ENCODE results near the gene SCD5.

The SCD5 gene

GRCh38 chr4:82718162-82718940, 80.2 kb downstream of the SCD5 start:
- no peak for DNase-seq

GRCh38 chr4:82715731-82716617, 82.6 kb downstream of the SCD5 start:
- no peak for DNase-seq

GRCh38 chr4:82713856-82714255, 84.7 kb downstream of the SCD5 start:
- DNase-seq: no peak

DNA sequence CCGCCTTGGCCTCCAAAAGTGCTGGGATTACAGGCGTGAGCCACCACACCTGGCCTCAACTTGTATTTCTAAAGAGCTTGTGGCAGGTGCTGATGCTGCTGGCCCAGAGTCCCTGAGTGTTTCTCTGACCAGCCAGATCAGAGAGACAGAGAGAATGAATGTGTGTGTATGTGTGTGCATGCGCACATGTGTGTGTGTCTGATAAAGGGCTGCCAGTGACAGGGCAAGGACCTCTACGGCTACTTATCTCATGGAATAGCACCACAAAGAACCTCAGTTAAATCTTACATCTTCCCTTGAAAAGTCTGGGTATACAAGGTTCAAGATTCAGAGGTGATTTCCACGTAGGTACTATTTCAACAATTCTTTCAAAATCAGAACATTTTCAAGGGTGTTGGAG, 86.0 kb downstream of the SCD5 start:
- no peak for DNase-seq

GRCh38 chr4:82711158-82711785, 87.3 kb downstream of the SCD5 start:
- no peak for DNase-seq

DNA sequence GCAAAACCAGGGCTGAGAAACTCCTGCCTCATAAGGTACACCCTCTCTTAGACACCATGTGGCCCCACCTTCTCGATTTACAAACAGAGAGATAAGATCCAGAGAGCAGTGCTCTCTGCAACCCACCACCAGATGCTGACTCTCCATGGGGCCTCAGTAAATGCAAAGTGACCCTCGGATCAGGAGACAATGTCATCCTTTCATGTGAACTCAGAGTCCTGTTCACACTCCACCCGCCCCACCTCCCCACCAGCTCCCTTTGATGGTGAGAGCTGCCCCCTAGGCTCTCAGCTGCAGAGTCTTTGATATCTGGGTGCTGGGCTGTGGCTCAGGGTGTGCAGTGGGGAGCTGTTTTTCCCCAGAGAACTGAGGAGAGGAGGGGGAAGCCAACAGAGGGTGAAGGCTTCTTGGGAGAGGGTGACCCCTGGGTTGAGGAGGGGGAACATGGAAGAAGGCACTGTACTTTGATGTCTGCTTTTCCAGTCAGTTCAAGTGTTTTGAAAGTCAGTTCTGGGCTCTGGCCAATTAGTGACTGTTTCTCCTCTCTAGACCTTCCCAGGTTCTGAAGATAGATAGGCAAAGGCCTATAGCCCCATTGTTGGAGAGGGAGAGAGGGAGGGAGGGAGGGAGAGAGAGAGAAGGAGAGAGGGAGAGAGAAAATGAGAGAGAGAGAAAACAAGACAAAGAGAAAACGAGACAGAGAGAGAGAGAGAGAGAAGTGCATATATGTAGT, 88.2 kb downstream of the SCD5 start:
- DNase-seq: no peak

DNA sequence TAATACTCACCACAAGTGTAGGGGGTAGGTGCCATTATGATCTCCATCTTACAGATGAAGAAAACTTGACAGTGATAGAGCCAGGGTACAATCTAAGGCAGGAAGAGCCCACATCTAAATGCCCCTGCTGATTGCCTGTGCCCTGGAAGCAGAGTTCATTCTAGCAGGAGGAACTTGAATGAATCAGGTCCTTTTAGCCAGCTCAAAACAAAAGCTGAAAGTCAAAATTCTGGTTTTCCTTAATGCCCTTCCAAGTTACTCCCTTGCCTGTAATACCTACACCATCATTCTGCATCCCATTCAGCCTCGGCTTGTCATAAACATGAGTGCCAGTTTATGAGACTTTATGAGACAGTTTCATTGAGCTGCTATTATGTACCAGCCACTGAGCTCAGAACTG, 89.6 kb downstream of the SCD5 start:
- DNase-seq: no peak

DNA sequence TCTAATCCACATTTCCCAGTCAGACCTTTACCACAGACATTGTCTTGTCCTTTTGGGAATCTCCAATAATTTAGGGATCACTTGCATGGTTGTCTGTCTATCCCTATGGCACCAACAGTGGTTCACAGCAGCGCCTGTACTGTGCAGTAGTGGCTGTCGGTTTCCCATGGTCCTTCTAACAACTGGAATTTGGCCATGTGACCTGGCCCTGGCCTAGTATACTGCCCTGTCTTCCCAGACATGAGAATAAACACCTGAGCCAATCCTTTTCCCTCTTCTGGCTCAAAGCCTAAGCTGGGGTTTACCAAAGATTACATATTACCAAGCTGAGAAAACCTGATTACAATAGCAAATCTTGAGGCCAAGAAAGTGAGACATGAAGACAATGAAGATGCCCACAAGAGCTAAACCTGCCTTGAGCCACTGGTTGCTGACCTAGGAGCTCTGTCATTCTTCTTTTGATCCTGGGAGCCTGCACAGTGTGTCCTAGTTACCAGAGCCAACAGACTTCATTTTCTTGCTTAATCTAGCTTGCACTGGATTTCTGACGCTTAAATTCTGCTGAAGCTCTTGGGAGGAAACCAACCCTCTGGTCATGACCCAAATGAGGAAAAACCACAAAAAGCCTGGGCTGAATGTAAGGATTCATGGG, 92.1 kb downstream of the SCD5 start:
- DNase-seq: no peak

DNA sequence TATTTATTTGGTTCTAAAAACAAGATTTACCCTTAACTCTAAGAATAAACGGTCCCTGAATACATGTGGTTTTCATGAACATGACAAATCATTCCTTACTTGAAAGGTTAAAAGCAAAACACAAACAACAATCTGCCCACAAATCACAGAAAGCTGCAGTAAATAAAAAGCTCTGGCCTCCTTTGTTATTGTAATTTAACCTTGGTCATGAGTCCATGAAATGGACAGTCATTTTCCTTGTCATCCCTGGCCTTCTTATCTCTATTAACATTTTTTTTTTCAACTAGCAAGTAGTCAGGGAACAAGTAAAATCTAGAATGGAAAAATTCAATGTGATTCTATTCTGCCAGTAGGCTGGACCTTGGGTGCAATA, 92.7 kb downstream of the SCD5 start:
- no peak for DNase-seq

DNA sequence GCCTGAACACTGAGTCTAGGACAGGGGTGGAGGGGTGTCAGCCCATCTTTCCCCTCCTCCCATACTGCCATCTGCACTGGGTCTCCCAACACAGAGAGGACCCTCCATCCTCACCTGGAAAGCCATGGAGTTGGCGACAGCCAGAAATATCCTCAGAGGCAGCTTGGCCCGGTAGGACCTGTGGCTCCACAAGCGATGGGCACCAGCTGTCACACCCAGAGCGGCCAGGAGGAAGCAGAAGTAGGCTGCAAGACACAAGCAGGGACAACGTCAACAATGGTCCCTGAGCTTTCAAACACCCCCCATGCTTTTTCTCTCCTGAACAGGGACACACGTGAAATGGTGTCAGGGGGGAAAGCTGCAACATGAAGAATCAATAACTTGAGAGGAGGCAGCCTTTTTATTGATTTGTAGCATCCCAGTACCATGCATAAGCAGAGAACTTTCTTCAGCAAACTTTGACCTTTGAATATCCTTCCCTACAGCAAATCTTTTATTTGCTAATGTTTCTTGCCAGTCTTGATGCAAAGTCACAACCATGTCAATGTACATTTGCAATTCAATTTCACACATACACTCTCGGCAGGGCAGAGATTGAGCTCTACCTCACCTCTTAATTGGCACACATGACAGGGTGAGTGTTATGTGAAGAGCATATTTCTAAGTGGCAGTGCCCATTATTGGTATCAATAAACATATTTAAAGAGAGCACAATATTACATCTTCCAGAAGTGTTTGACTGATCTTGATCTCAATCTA, 93.2 kb downstream of the SCD5 start:
- no peak for DNase-seq

DNA sequence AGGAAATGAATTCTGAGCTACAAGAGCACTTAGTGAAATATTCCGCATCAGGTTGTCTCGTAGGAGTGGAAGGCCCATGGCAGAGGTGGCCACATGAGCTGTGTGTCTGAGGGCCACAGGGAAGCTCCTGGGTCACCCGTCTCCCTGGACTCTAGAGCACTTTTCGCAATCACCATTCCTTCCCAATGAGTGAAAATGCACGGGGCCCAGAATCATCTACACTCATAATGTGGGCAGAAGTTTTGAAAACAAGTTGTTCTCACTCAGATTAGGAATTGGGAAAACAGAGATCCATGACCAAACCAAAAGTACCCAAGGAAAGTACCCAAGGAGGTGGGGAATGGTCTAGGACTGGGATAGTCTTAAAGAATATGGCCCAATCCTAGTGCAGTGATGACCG, 94.4 kb downstream of the SCD5 start:
- no peak for DNase-seq

GRCh38 chr4:82698412-82698811, 100.2 kb downstream of the SCD5 start:
- no peak for DNase-seq

DNA sequence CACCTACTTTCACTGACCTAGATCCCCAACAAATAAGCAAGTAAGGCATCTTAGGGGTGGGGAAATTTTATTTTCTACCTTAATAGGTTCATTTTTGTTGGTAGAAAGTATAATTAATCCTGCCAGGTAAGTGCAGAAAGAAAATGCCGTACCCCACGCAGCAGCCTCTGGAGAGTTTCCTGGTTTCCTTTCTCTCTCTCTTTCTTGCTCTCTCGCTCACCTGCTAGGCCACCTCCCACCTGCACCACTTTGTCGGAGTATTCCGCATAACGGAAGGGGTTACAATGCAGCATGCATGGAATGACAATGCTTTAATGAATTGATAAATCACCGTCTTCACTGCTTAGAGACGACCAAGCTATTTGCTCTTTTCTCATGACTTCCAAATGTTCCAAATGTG, 101.0 kb downstream of the SCD5 start:
- no peak for DNase-seq

DNA sequence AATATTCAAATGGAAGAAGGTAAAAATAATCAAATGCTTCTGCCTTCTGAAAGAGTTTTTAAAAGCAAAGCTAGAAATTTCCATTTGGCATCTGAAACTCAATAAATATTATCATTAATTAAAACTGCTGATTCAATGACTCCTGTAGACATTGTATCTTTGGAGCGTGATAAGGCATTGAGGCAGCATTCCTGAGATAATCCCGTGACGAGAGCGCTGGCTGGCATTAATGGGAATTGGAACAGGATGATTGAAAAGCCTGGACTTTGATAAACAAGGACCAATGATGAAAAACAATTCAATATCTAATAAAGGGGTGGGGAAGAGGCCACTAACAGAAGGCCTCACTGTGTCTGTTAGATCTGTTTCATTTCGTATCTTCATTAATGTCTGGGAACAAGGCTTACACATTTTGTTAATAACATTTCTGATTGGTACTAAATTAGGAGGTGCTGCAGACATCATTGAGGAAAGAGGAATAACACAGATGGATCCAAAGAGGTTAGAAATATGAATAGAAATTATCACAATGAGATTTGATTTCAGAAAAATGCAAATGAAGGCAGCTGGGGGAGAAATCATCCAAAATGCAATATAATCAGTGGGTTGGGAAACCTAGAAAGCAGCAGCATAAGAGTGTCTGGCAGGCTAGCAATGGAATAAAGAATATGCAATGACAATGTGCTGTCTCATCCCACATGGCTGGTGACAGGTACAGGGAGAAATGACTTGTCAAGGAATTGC, 102.3 kb downstream of the SCD5 start:
- DNase-seq: no peak

- no peak for DNase-seq
Measured at GRCh38 chr4:82694892-82695291, 103.7 kb downstream of the SCD5 start.

- no peak for DNase-seq
Measured at GRCh38 chr4:82694046-82694445, 104.5 kb downstream of the SCD5 start.

- DNase-seq: no peak
Measured at GRCh38 chr4:82692101-82692780, 106.4 kb downstream of the SCD5 start.

GRCh38 chr4:82691431-82691830, 107.2 kb downstream of the SCD5 start:
- no peak for DNase-seq

GRCh38 chr4:82688091-82688795, 110.4 kb downstream of the SCD5 start:
- DNase-seq: no peak

- no peak for DNase-seq
Measured at GRCh38 chr4:82687531-82687930, 111.1 kb downstream of the SCD5 start.
